ENCODE data around the gene DELE1. TPM values are rescaled to one million over a fixed set of nuclear protein-coding genes. Genes with fewer than 3 reads are reported as not detected.
A peak's percentile ranks its signal among the peaks of the same experiment; 100 is the strongest.

The DELE1 gene
- total and polyA plus RNA-seq, 7 experiments from 2014 or later, result 26.4 to 101 (median 84.3) TPM

DNA sequence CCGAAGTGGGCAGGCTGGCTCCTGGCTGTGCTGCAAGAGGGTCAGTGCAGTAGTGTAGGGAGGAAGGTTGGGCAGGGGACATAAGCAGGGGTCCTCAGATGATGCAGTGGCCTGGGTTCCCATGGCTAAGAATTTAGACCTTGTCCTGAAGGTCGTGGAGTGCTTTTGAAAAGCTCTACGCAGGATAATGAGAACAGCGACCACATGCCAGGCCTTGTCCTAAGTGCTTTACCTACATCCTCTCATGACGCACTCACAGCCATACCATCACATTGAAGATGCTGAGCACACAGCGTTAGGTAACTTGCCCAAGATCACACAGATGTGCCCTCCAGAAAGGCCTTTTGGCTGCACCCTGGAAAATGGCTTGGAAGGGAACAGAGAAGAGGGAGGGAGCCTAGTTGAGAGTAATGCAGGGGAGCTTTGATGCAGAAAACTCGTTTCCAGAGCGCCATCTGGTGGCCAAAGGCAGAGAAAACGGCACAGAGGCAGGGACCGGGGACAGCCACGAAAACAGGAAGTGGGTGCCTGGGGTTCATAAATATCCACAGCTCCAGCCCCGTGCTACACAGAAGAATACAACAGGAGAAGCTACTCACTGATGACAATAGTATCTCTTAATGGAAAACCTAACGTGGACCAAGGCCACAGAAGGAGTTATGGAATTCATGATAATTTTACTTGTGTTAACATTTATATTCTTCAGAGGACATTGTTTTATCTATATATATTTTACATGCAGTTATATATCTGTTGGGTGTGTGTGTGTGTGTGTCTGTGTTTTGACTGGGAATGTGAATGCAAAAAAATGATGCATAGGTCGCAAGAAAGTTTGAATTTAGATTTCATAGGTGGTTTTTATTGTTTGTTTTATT is 37.0 kb downstream of the DELE1 start:
- H3K4me3 Mint-ChIP-seq, result peak overlapping the region; percentile 5 to 75 (median 54)
- H3K27ac Mint-ChIP-seq, result peak overlapping the region; percentile 82 to 93 (median 92)
- peak overlapping the region; percentile 7 for H3K4me3 ChIP-seq (ENCODE audit: low read length)
- H3K4me1 Mint-ChIP-seq, result peaks cover 29 to 51% (median 40%) of the 10 kb centered on the region in 7 donors
- no peaks in the 10 kb centered on the region for H3K9me3 Mint-ChIP-seq
- POLR2A ChIA-PET, result interaction anchor here (0.7 to 3.3 kb wide), 20 partner anchors 9 to 367 kb away, joined by 3 to 55 read pairs (median 5); partner anchors contain the start of genes ARAP3, DELE1 and RNF14
- H3K36me3 ChIP-seq (ENCODE audit: control insufficient read depth in 2 of 3, insufficient read depth in 3 of 3, low read length in 3 of 3), result no peaks in the 10 kb centered on the region
- intact Hi-C loops (cut with micrococcal nuclease), result loop anchor here (1.0 to 10.0 kb wide), 12 partner anchors 8 to 295 kb away; partner anchors contain the start of gene PCDH1 (in 1 of the 2)
- no peaks in the 10 kb centered on the region for H3K27me3 ChIP-seq (ENCODE audit: control insufficient read depth in 2 of 2, insufficient read depth in 2 of 2, low read length in 2 of 2)
- ATAC-seq (peak; percentile 94), DNase-seq (peak; percentile 82 to 95 (median 89))
- H3K4me1 ChIP-seq (ENCODE audit: control insufficient read depth in 2 of 2, insufficient read depth in 2 of 2, low read length in 2 of 2), result peaks cover 30 to 43% of the 10 kb centered on the region in 2 donors
- H3K27ac ChIP-seq (ENCODE audit: low read depth, low read length), result peak overlapping the region; percentile 50
- H3K36me3 Mint-ChIP-seq, result peaks cover 0 to 3% (median 0%) of the 10 kb centered on the region in 5 donors
- CTCF ChIA-PET, result interaction anchor here (0.6 to 6.6 kb wide), 43 partner anchors 8 to 1404 kb away, joined by 3 to 143 read pairs (median 4); partner anchors contain the start of genes ARAP3, FCHSD1, PCDH1 and RNF14
- no peaks in the 10 kb centered on the region for H3K9me3 ChIP-seq (ENCODE audit: control insufficient read depth in 2 of 3, low read length in 3 of 3)
- no peaks in the 10 kb centered on the region for H3K27me3 Mint-ChIP-seq

DNA sequence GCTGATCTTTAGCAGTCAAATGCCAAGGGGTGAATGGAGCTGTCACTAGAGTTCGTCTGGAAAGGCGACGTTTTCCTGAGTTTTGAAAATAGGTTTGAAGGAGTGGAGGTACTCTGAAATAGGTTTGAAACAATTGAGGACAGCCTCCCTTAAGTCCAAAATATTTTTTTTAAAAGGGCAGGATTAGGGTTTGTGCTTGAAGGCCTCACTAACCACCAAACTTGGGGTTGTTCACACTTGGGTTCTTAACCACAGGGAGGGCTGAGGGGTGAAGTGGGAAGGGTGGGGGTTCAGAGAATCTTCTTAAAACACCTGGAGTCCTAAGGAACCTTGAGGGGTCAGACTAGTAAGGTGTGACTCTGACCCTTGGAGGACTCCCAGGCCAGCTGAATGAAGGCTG is 37.8 kb downstream of the DELE1 start:
- Mint-ChIP-seq H3K4me3 (peak overlapping the region in 9 of 10 donors; percentile 25 to 75 (median 53)), H3K27me3 (no peaks in the 10 kb centered on the region), H3K9me3 (no peaks in the 10 kb centered on the region), H3K27ac (peak overlapping the region; percentile 82 to 93 (median 92)), H3K4me1 (peaks cover 29 to 51% (median 42%) of the 10 kb centered on the region in 7 donors), H3K36me3 (peaks cover 0 to 3% (median 0%) of the 10 kb centered on the region in 5 donors)
- Histone ChIP-seq H3K9me3 (ENCODE audit: control insufficient read depth in 2 of 3, low read length in 3 of 3) (no peaks in the 10 kb centered on the region), H3K4me1 (ENCODE audit: control insufficient read depth in 2 of 2, insufficient read depth in 2 of 2, low read length in 2 of 2) (peaks cover 30 to 43% of the 10 kb centered on the region in 2 donors), H3K27me3 (ENCODE audit: control insufficient read depth in 2 of 2, insufficient read depth in 2 of 2, low read length in 2 of 2) (no peaks in the 10 kb centered on the region), H3K27ac (ENCODE audit: low read depth, low read length) (peak overlapping the region; percentile 50), H3K4me3 (ENCODE audit: low read length) (peak overlapping the region; percentile 7), H3K36me3 (ENCODE audit: control insufficient read depth in 2 of 3, insufficient read depth in 3 of 3, low read length in 3 of 3) (no peaks in the 10 kb centered on the region)
- ATAC-seq (no peak), DNase-seq (no peak)
- intact Hi-C loops (cut with micrococcal nuclease), result loop anchor here in 1 of 2 donors (2.0 to 10.0 kb wide), 3 partner anchors 83 to 263 kb away; partner anchors contain the start of gene PCDH1
- ChIA-PET POLR2A (interaction anchor here (1.0 to 3.3 kb wide), 17 partner anchors 8 to 368 kb away, joined by 3 to 55 read pairs (median 5); partner anchors contain the start of genes ARAP3, DELE1 and RNF14), CTCF (interaction anchor here (0.6 to 6.6 kb wide), 36 partner anchors 8 to 1405 kb away, joined by 3 to 143 read pairs (median 5); partner anchors contain the start of genes ARAP3, FCHSD1, PCDH1 and RNF14)

DNA sequence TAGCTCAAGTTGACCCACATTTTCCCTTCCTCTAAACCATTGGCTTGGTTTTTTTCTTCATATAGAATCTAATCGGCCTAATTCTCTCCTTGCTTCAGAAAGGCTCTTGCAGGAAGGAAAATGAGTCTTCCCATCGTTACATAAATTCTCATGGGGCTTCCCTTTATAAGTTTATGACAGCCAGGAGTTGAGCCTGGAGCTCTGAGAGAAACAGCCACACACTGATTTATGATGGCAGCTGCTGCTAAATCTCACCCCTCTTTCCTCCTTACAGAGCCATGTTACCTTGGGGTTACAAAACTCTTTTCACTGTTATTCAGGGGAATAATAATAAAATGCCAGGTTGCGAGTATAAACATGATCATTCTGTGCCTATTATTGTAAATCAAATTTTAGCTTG is 40.0 kb downstream of the DELE1 start:
- ChIA-PET CTCF (interaction anchor here (0.6 to 1.4 kb wide), 5 partner anchors 74 to 312 kb away, joined by 3 read pairs; partner anchors contain the start of gene FCHSD1), POLR2A (interaction anchor here (0.8 to 1.2 kb wide), 4 partner anchors 12 to 280 kb away, joined by 3 to 6 read pairs (median 4); no protein-coding TSS in a partner anchor)
- ATAC-seq (no peak), DNase-seq (no peak)
- peaks cover 0 to 2% (median 0%) of the 10 kb centered on the region in 5 donors for H3K27me3 Mint-ChIP-seq
- H3K27ac Mint-ChIP-seq, result no peak overlapping the region
- H3K36me3 Mint-ChIP-seq, result peaks cover 0 to 3% (median 0%) of the 10 kb centered on the region in 5 donors
- Histone ChIP-seq H3K9me3 (ENCODE audit: control insufficient read depth in 2 of 3, low read length in 3 of 3) (no peaks in the 10 kb centered on the region), H3K27me3 (ENCODE audit: control insufficient read depth in 2 of 2, insufficient read depth in 2 of 2, low read length in 2 of 2) (no peaks in the 10 kb centered on the region), H3K4me3 (ENCODE audit: low read length) (no peak overlapping the region), H3K27ac (ENCODE audit: low read depth, low read length) (no peak overlapping the region), H3K36me3 (ENCODE audit: control insufficient read depth in 2 of 3, insufficient read depth in 3 of 3, low read length in 3 of 3) (no peaks in the 10 kb centered on the region), H3K4me1 (ENCODE audit: control insufficient read depth in 2 of 2, insufficient read depth in 2 of 2, low read length in 2 of 2) (peaks cover 21 to 35% of the 10 kb centered on the region in 2 donors)
- no peaks in the 10 kb centered on the region for H3K9me3 Mint-ChIP-seq
- intact Hi-C loops (cut with micrococcal nuclease), result loop anchor here in 1 of 2 donors (10.0 kb wide), 1 partner anchor 261 kb away; no protein-coding TSS in a partner anchor
- H3K4me3 Mint-ChIP-seq, result no peak overlapping the region
- peaks cover 22 to 47% (median 37%) of the 10 kb centered on the region in 7 donors for H3K4me1 Mint-ChIP-seq

DNA sequence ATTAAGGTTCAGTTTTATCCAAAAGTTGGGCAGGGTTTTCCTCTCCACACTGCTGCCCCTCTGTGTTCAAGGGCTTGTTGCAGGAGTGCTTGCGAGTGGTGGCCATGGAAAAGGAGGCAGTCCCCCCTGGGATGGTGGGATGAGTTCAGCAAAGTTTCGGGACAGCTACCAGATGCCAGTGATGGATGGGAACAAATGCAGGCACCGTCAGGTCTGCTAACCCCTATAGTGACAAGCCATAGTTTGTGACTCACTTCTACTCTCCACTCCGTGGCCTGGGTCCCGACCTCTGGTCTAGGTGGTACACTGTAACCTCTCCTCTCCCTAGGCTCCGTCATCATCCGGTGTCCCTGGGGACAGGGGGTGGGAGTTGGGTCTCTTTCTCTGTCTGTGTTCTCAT is 41.4 kb downstream of the DELE1 start:
- POLR2A ChIA-PET, result no interaction called here
- intact Hi-C loops (cut with micrococcal nuclease), result loop anchor here (5.0 to 10.0 kb wide), 2 partner anchors 260 to 807 kb away; partner anchors contain the start of gene ARHGAP26 (in 1 of the 2)
- H3K4me3 Mint-ChIP-seq, result no peak overlapping the region

DNA sequence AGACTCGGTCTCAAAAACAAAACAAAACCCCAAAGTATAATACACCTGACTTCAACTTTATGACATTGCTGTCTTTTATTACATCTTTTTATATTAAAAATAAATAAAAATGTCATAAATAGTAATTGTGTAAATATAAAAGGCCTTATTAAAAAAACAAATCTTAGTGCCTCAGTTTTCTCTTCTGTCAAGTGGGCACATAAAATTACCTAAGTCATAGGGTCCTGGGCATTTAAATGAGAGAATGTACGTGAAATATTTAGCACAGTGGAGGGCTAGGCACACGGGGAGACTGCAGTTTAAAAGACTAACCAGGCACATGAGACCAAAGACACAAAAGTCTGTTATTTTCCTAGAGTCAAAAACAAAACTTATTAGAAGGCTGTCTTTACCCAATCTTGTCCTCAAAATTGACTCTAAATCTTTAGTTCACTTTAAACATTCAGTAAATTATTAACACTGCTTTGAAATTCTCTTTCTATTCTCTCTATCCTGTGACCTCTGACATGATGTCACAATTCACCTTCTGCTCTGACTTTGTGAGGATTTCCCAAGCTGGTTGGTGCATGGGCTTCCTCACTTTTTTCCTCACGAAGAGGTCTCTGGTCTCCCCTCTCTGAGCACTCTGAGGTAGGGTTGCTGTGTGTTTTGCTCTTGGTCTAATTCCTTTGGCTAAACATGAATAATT is 42.7 kb downstream of the DELE1 start:
- ATAC-seq (no peak), DNase-seq (no peak)
- Mint-ChIP-seq H3K4me3 (no peak overlapping the region), H3K27ac (peak overlapping the region in 1 of 9 donors; percentile 50), H3K36me3 (peaks cover 0 to 4% (median 0%) of the 10 kb centered on the region in 5 donors), H3K9me3 (no peaks in the 10 kb centered on the region), H3K27me3 (peaks cover 0 to 2% (median 0%) of the 10 kb centered on the region in 5 donors), H3K4me1 (peaks cover 9 to 43% (median 31%) of the 10 kb centered on the region in 7 donors)
- no peaks in the 10 kb centered on the region for H3K9me3 ChIP-seq (ENCODE audit: control insufficient read depth in 2 of 3, low read length in 3 of 3)
- no peak overlapping the region for H3K27ac ChIP-seq (ENCODE audit: low read depth, low read length)
- peaks cover 20 to 23% of the 10 kb centered on the region in 2 donors for H3K4me1 ChIP-seq (ENCODE audit: control insufficient read depth in 2 of 2, insufficient read depth in 2 of 2, low read length in 2 of 2)
- intact Hi-C loops (cut with micrococcal nuclease), result loop anchor here (5.0 to 10.0 kb wide), 2 partner anchors 258 to 806 kb away; partner anchors contain the start of gene ARHGAP26 (in 1 of the 2)
- H3K4me3 ChIP-seq (ENCODE audit: low read length), result no peak overlapping the region
- H3K36me3 ChIP-seq (ENCODE audit: control insufficient read depth in 2 of 3, insufficient read depth in 3 of 3, low read length in 3 of 3), result peaks cover 0 to 3% (median 0%) of the 10 kb centered on the region in 3 experiments
- H3K27me3 ChIP-seq (ENCODE audit: control insufficient read depth in 2 of 2, insufficient read depth in 2 of 2, low read length in 2 of 2), result no peaks in the 10 kb centered on the region
- ChIA-PET CTCF (interaction anchor here (0.8 kb wide), 1 partner anchor 51 kb away, joined by 4 read pairs; no protein-coding TSS in a partner anchor), POLR2A (no interaction called here)

More for the DNA sequence above, 41.4 kb downstream of the DELE1 start:
- Histone ChIP-seq H3K4me3 (ENCODE audit: low read length) (no peak overlapping the region), H3K36me3 (ENCODE audit: control insufficient read depth in 2 of 3, insufficient read depth in 3 of 3, low read length in 3 of 3) (peaks cover 0 to 3% (median 0%) of the 10 kb centered on the region in 3 experiments), H3K9me3 (ENCODE audit: control insufficient read depth in 2 of 3, low read length in 3 of 3) (no peaks in the 10 kb centered on the region), H3K27ac (ENCODE audit: low read depth, low read length) (no peak overlapping the region), H3K27me3 (ENCODE audit: control insufficient read depth in 2 of 2, insufficient read depth in 2 of 2, low read length in 2 of 2) (no peaks in the 10 kb centered on the region), H3K4me1 (ENCODE audit: control insufficient read depth in 2 of 2, insufficient read depth in 2 of 2, low read length in 2 of 2) (peaks cover 23 to 30% of the 10 kb centered on the region in 2 donors)
- no peak for DNase-seq
- Mint-ChIP-seq H3K9me3 (no peaks in the 10 kb centered on the region), H3K36me3 (peaks cover 0 to 3% (median 0%) of the 10 kb centered on the region in 5 donors), H3K27me3 (peaks cover 0 to 2% (median 0%) of the 10 kb centered on the region in 5 donors), H3K27ac (no peak overlapping the region), H3K4me1 (peaks cover 15 to 46% (median 35%) of the 10 kb centered on the region in 7 donors)
- CTCF ChIA-PET, result interaction anchor here (0.6 to 1.2 kb wide), 2 partner anchors 314 to 340 kb away, joined by 3 read pairs; partner anchors contain the start of gene FCHSD1
- ATAC-seq, result no peak
